Inferior parietal cortex (tissue), 1 donor: Measurements from ENCODE around the gene YY2.
"Not testable (repeated sequence)": the region's sequence is repeated elsewhere in the genome, so short reads cannot be mapped to it uniquely, and the experiment has no call there.

Experiments
- DNase-seq: peaks from one replicate; pipeline ENCODE4 v3.0.0-alpha.2; 2016; ENCODE audit errors: extremely low spot score

The YY2 gene

DNA sequence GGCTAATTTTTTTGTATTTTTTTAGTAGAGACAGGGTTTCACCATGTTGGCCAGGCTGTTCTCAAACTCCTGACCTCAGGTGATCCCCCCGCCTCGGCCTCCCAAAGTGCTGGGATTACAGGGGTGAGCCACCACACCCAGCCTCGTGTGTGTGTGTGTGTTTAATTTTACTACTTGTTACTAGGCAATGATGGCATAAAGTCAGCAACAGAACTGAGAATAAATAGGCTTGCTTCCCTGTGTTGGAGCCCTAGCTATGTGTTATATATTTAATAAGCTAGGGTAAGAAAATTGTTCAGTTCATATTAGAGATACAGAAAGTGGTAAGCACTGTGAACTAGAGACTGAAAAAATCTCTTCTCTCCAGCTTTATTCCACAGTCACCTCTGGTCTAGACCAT is 18.4 kb downstream of the YY2 start:
- not testable (repeated sequence) for DNase-seq

DNA sequence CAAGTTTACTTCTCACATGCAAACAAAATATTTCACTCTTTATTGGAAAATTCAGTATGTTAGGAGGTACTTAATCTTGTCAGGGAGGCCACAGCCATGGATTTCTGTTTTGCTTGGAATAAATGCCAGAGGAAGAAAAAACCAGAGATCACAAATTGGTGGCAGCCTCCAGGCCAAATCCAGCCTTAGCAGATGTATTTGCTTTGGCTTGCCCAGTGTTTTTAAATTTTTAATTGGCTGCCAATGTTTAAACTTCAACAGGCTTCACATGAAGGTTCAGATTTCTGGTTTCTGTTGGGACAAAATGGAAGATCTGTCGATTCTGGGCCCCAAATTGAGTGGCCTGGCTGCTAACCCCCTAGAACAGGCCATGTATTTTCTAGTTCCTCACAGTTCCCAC is 19.2 kb downstream of the YY2 start:
- DNase-seq: no peak

GRCh38 chrX:21881881-21882574 is 26.2 kb downstream of the YY2 start:
- DNase-seq: no peak

DNA sequence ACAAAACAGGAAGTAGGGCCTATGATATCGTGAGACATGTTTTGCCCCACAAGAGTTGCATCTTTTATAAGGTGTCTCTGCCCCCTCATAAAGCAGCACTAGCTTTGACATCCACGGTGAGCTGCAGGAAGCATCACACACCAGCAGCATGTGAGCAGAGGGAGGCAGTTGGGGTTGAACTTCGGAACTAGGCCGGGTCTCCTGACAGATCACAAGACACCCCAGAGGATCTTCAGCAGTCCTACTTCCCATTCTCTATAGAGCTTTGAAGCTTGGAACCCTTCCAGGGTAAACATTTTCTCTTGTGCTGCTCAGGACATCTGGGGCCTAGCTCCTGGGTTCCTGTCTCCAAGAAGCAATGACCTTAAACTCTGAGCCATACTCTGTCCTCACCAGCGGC is 27.5 kb downstream of the YY2 start:
- no peak for DNase-seq

DNA sequence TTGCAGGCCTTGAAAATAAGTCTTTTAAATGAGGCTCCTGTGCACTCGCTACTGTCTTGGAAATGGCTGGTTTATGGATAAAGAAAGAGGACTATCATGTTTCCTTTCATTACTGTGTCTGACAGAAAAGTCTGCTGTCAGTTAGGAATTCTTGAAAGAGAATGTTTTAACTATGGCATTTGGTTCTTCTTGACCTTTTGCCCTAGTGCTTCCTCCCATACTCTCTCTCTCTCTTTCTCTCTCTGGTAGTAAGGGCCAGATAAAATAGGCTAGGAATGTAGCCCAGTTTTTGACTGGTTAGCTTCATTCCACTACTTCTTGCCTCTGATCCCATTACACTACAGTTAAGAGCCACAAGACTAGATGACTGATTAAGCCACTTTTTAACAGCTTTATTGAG is 29.8 kb downstream of the YY2 start:
- no peak for DNase-seq

- DNase-seq: no peak
These were observed 49.5 kb downstream of the YY2 start for GRCh38 chrX:21905313-21905712.

- DNase-seq: no peak
These were observed 50.2 kb downstream of the YY2 start for GRCh38 chrX:21905953-21906352.

- no peak for DNase-seq
These were observed 51.5 kb downstream of the YY2 start for GRCh38 chrX:21907260-21907659.
